SJSA1 (cell line): ENCODE measurements around the gene XRCC4. TPM values are rescaled to one million over a fixed set of nuclear protein-coding genes. Genes with fewer than 3 reads are reported as not detected.

ENCODE experiments used
- DNase-seq, 2 experiments: peaks; one replicate each; pipeline ENCODE4 v3.0.0-alpha.2; 2015 to 2020; ENCODE audit warnings: low spot score in 2 of 2, low read depth in 1 of 2
- H3K27ac ChIP-seq: fragments of 250-450 bp; sonication (Bioruptor Pico); 2 replicates; pipeline ENCODE4 v1.5.1; 2020; ENCODE audit warnings: mild to moderate bottlenecking, moderate library complexity
- H3K27me3 ChIP-seq: fragments of 250-450 bp; sonication (Bioruptor Pico); replicated peaks from 2 replicates; pipeline ENCODE4 v1.5.1; 2020; ENCODE audit warnings: mild to moderate bottlenecking, moderate library complexity
- H3K36me3 ChIP-seq: fragments of 250-450 bp; sonication (Bioruptor Pico); 2 replicates; pipeline ENCODE4 v1.5.1; 2020; ENCODE audit warnings: mild to moderate bottlenecking
- H3K4me1 ChIP-seq: fragments of 250-450 bp; sonication (Bioruptor Pico); replicated peaks from 2 replicates; pipeline ENCODE4 v1.6.1; 2021; ENCODE audit warnings: mild to moderate bottlenecking
- H3K4me3 ChIP-seq: fragments of 250-450 bp; sonication (Bioruptor Pico); 2 replicates; pipeline ENCODE4 v1.5.1; 2020; ENCODE audit warnings: mild to moderate bottlenecking
- H3K9me3 ChIP-seq: fragments of 250-450 bp; sonication (Bioruptor Pico); replicated peaks from 2 replicates; pipeline ENCODE4 v1.5.1; 2020; ENCODE audit warnings: mild to moderate bottlenecking
- total RNA-seq: library from RNA; depleted of rRNA; stranded (reverse); fragments of >200 nt; shearing (Covaris generic); gene quantifications from 2 replicates; pipeline ENCODE4 v1.2.3, GENCODE V29; 2014

The XRCC4 gene
- total RNA-seq, 1 experiment from 2014 or later: 16.1 TPM

GRCh38 chr5:83197326-83197967, 120.1 kb downstream of the XRCC4 start:
- DNase-seq: no peak
- Histone ChIP-seq H3K27ac (no peak overlapping the region), H3K36me3 (no peaks in the 10 kb centered on the region), H3K27me3 (no peaks in the 10 kb centered on the region), H3K9me3 (no peaks in the 10 kb centered on the region), H3K4me3 (no peak overlapping the region), H3K4me1 (no peaks in the 10 kb centered on the region)

- Histone ChIP-seq H3K36me3 (no peaks in the 10 kb centered on the region), H3K9me3 (no peaks in the 10 kb centered on the region), H3K27me3 (no peaks in the 10 kb centered on the region), H3K4me1 (no peaks in the 10 kb centered on the region), H3K27ac (no peak overlapping the region), H3K4me3 (no peak overlapping the region)
- DNase-seq: no peak
These were observed 121.8 kb downstream of the XRCC4 start for GRCh38 chr5:83199126-83199525.

- Histone ChIP-seq H3K4me3 (no peak overlapping the region), H3K27me3 (no peaks in the 10 kb centered on the region), H3K9me3 (no peaks in the 10 kb centered on the region), H3K4me1 (no peaks in the 10 kb centered on the region), H3K36me3 (no peaks in the 10 kb centered on the region), H3K27ac (no peak overlapping the region)
- DNase-seq: no peak
These were observed 127.3 kb downstream of the XRCC4 start for GRCh38 chr5:83204651-83205050.

GRCh38 chr5:83209963-83210362, 132.6 kb downstream of the XRCC4 start:
- H3K4me3 ChIP-seq: no peak overlapping the region
- H3K36me3 ChIP-seq: no peaks in the 10 kb centered on the region
- DNase-seq: no peak
- no peaks in the 10 kb centered on the region for H3K9me3 ChIP-seq
- H3K4me1 ChIP-seq: no peaks in the 10 kb centered on the region
- H3K27ac ChIP-seq: no peak overlapping the region
- H3K27me3 ChIP-seq: no peaks in the 10 kb centered on the region

- no peaks in the 10 kb centered on the region for H3K36me3 ChIP-seq
- H3K27ac ChIP-seq: no peak overlapping the region
- H3K4me3 ChIP-seq: no peak overlapping the region
- no peaks in the 10 kb centered on the region for H3K9me3 ChIP-seq
- H3K27me3 ChIP-seq: no peaks in the 10 kb centered on the region
- no peaks in the 10 kb centered on the region for H3K4me1 ChIP-seq
- no peak for DNase-seq
These were observed 141.7 kb downstream of the XRCC4 start for GRCh38 chr5:83219077-83219476.

GRCh38 chr5:83219495-83219894, 142.1 kb downstream of the XRCC4 start:
- no peak for DNase-seq
- H3K9me3 ChIP-seq: no peaks in the 10 kb centered on the region
- no peaks in the 10 kb centered on the region for H3K27me3 ChIP-seq
- H3K27ac ChIP-seq: no peak overlapping the region
- H3K4me3 ChIP-seq: no peak overlapping the region
- no peaks in the 10 kb centered on the region for H3K4me1 ChIP-seq
- H3K36me3 ChIP-seq: no peaks in the 10 kb centered on the region

GRCh38 chr5:83220331-83220730, 143.0 kb downstream of the XRCC4 start:
- Histone ChIP-seq H3K4me1 (no peaks in the 10 kb centered on the region), H3K36me3 (no peaks in the 10 kb centered on the region), H3K27ac (no peak overlapping the region), H3K4me3 (no peak overlapping the region), H3K27me3 (no peaks in the 10 kb centered on the region), H3K9me3 (no peaks in the 10 kb centered on the region)
- DNase-seq: no peak

GRCh38 chr5:83222906-83223305, 145.6 kb downstream of the XRCC4 start:
- Histone ChIP-seq H3K4me1 (no peaks in the 10 kb centered on the region), H3K36me3 (no peaks in the 10 kb centered on the region), H3K9me3 (no peaks in the 10 kb centered on the region), H3K4me3 (no peak overlapping the region), H3K27ac (no peak overlapping the region), H3K27me3 (no peaks in the 10 kb centered on the region)
- no peak for DNase-seq

- Histone ChIP-seq H3K27me3 (no peaks in the 10 kb centered on the region), H3K4me3 (no peak overlapping the region), H3K9me3 (no peaks in the 10 kb centered on the region), H3K27ac (no peak overlapping the region), H3K4me1 (no peaks in the 10 kb centered on the region), H3K36me3 (no peaks in the 10 kb centered on the region)
- DNase-seq: no peak
These were observed 150.3 kb downstream of the XRCC4 start for GRCh38 chr5:83227611-83228010.

GRCh38 chr5:83230511-83230910, 153.2 kb downstream of the XRCC4 start:
- no peak for DNase-seq
- H3K36me3 ChIP-seq: no peaks in the 10 kb centered on the region
- H3K9me3 ChIP-seq: no peaks in the 10 kb centered on the region
- no peaks in the 10 kb centered on the region for H3K4me1 ChIP-seq
- H3K4me3 ChIP-seq: no peak overlapping the region
- no peak overlapping the region for H3K27ac ChIP-seq
- no peaks in the 10 kb centered on the region for H3K27me3 ChIP-seq

- no peak for DNase-seq
- no peaks in the 10 kb centered on the region for H3K36me3 ChIP-seq
- no peaks in the 10 kb centered on the region for H3K27me3 ChIP-seq
- no peak overlapping the region for H3K27ac ChIP-seq
- no peaks in the 10 kb centered on the region for H3K4me1 ChIP-seq
- no peaks in the 10 kb centered on the region for H3K9me3 ChIP-seq
- no peak overlapping the region for H3K4me3 ChIP-seq
These were observed 167.2 kb downstream of the XRCC4 start for GRCh38 chr5:83244516-83244915.

GRCh38 chr5:83245037-83245436, 167.7 kb downstream of the XRCC4 start:
- Histone ChIP-seq H3K4me3 (no peak overlapping the region), H3K4me1 (no peaks in the 10 kb centered on the region), H3K27ac (no peak overlapping the region), H3K27me3 (no peaks in the 10 kb centered on the region), H3K9me3 (no peaks in the 10 kb centered on the region), H3K36me3 (no peaks in the 10 kb centered on the region)
- DNase-seq: no peak

- H3K27ac ChIP-seq: no peak overlapping the region
- H3K4me3 ChIP-seq: no peak overlapping the region
- DNase-seq: no peak
- no peaks in the 10 kb centered on the region for H3K36me3 ChIP-seq
- H3K4me1 ChIP-seq: no peaks in the 10 kb centered on the region
- H3K27me3 ChIP-seq: no peaks in the 10 kb centered on the region
- H3K9me3 ChIP-seq: no peaks in the 10 kb centered on the region
These were observed 168.7 kb downstream of the XRCC4 start for GRCh38 chr5:83246071-83246470.

GRCh38 chr5:83249156-83249555, 171.8 kb downstream of the XRCC4 start:
- no peak overlapping the region for H3K4me3 ChIP-seq
- DNase-seq: no peak

GRCh38 chr5:83251849-83252248, 174.5 kb downstream of the XRCC4 start:
- no peaks in the 10 kb centered on the region for H3K27me3 ChIP-seq
- no peaks in the 10 kb centered on the region for H3K36me3 ChIP-seq
- no peak overlapping the region for H3K27ac ChIP-seq
- no peaks in the 10 kb centered on the region for H3K4me1 ChIP-seq
- no peak for DNase-seq
- H3K4me3 ChIP-seq: no peak overlapping the region
- no peaks in the 10 kb centered on the region for H3K9me3 ChIP-seq

More at GRCh38 chr5:83249156-83249555, 171.8 kb downstream of the XRCC4 start:
- Histone ChIP-seq H3K36me3 (no peaks in the 10 kb centered on the region), H3K9me3 (no peaks in the 10 kb centered on the region), H3K27me3 (no peaks in the 10 kb centered on the region), H3K4me1 (no peaks in the 10 kb centered on the region), H3K27ac (no peak overlapping the region)
